ENCODE results near the gene ENO2.

The ENO2 gene

DNA sequence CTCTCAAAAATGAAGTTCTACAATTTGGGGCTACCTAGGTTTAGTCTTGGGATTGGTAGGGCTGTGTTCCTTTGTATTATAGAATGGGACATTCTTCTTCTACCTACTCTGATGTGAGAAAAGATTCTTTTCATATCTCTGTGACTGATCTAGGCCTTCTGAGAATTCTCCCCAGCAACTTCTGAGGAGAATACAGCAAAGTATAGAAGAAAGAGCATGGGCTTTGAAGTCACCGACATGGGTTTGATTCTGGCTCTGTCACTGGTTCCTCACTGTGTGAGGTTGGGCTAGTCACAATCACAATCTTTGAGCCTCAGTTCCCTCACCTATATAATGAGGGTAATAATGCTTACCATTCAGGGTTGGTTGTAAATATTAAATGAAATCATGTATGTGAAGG is 18.4 kb downstream of the ENO2 start:
- in situ Hi-C loops (cut with HindIII; ENCODE audit: low pct_ligation_motif_present, low sequenced_read_pairs), result no loop called here
- H3K27me3 ChIP-seq (replicated peaks), result no peaks in the 10 kb centered on the region
- H3K27ac ChIP-seq, result no peak overlapping the region
- DNase-seq, result no peak
- H3K4me3 ChIP-seq (ENCODE audit: low read depth, low read length), result no peak overlapping the region
- TF ChIP-seq, protein P1, sequence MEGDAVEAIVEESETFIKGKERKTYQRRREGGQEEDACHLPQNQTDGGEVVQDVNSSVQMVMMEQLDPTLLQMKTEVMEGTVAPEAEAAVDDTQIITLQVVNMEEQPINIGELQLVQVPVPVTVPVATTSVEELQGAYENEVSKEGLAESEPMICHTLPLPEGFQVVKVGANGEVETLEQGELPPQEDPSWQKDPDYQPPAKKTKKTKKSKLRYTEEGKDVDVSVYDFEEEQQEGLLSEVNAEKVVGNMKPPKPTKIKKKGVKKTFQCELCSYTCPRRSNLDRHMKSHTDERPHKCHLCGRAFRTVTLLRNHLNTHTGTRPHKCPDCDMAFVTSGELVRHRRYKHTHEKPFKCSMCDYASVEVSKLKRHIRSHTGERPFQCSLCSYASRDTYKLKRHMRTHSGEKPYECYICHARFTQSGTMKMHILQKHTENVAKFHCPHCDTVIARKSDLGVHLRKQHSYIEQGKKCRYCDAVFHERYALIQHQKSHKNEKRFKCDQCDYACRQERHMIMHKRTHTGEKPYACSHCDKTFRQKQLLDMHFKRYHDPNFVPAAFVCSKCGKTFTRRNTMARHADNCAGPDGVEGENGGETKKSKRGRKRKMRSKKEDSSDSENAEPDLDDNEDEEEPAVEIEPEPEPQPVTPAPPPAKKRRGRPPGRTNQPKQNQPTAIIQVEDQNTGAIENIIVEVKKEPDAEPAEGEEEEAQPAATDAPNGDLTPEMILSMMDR (IDR thresholded peaks at IDR 0.05; ENCODE audit: low read depth, low read length, missing control alignments), result no peak
- H3K36me3 ChIP-seq (replicated peaks), result peaks cover 27% of the 10 kb centered on the region

DNA sequence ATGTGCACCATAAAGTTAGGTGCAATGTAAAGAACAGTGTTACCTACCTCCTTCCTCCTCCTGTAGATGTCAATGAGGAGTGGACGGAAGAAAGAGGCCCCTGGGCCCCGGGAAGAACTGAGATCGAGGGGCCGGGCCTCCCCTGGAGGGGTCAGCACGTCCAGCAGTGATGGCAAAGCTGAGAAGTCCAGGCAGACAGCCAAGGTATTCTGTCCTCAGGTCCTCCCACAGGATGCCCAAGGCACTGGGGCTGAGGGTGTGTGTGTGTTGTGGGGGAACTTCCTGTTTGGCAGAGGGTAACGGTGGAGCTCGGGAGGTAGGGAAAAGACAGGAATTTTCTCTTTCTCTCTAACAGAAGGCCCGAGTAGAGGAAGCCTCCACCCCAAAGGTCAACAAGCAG is 19.7 kb downstream of the ENO2 start:
- Histone ChIP-seq H3K27ac (no peak overlapping the region), H3K27me3 (replicated peaks) (no peaks in the 10 kb centered on the region), H3K4me3 (ENCODE audit: low read depth, low read length) (no peak overlapping the region), H3K36me3 (replicated peaks) (peaks cover 35% of the 10 kb centered on the region)
- TF ChIP-seq, protein P1 (IDR thresholded peaks at IDR 0.05; ENCODE audit: low read depth, low read length, missing control alignments), result no peak
- no peak for DNase-seq
- in situ Hi-C loops (cut with HindIII; ENCODE audit: low pct_ligation_motif_present, low sequenced_read_pairs), result no loop called here

DNA sequence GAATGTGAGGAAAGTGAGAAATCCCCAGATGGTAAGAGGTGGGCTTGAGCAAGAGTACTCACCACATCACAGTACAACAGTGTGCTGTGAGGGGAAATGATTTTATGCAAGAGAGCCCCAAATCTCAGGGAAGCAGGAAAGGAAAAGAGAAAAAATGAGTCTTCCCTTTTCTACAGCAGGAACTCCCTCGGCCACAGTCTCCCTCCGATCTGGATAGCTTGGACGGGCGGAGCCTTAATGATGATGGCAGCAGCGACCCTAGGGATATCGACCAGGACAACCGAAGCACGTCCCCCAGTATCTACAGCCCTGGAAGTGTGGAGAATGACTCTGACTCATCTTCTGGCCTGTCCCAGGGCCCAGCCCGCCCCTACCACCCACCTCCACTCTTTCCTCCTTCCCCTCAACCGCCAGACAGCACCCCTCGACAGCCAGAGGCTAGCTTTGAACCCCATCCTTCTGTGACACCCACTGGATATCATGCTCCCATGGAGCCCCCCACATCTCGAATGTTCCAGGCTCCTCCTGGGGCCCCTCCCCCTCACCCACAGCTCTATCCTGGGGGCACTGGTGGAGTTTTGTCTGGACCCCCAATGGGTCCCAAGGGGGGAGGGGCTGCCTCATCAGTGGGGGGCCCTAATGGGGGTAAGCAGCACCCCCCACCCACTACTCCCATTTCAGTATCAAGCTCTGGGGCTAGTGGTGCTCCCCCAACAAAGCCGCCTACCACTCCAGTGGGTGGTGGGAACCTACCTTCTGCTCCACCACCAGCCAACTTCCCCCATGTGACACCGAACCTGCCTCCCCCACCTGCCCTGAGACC is 21.2 kb downstream of the ENO2 start:
- Histone ChIP-seq H3K4me3 (ENCODE audit: low read depth, low read length) (no peak overlapping the region), H3K27ac (no peak overlapping the region), H3K27me3 (replicated peaks) (no peaks in the 10 kb centered on the region), H3K36me3 (replicated peaks) (peaks cover 39% of the 10 kb centered on the region)
- in situ Hi-C loops (cut with HindIII; ENCODE audit: low pct_ligation_motif_present, low sequenced_read_pairs), result no loop called here
- TF ChIP-seq, protein P1 (IDR thresholded peaks at IDR 0.05; ENCODE audit: low read depth, low read length, missing control alignments), result no peak
- no peak for DNase-seq

DNA sequence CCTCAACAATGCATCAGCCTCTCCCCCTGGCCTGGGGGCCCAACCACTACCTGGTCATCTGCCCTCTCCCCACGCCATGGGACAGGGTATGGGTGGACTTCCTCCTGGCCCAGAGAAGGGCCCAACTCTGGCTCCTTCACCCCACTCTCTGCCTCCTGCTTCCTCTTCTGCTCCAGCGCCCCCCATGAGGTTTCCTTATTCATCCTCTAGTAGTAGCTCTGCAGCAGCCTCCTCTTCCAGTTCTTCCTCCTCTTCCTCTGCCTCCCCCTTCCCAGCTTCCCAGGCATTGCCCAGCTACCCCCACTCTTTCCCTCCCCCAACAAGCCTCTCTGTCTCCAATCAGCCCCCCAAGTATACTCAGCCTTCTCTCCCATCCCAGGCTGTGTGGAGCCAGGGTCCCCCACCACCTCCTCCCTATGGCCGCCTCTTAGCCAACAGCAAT is 21.8 kb downstream of the ENO2 start:
- Histone ChIP-seq H3K36me3 (replicated peaks) (peaks cover 41% of the 10 kb centered on the region), H3K4me3 (ENCODE audit: low read depth, low read length) (no peak overlapping the region), H3K27ac (no peak overlapping the region), H3K27me3 (replicated peaks) (no peaks in the 10 kb centered on the region)
- no peak for DNase-seq
- TF ChIP-seq, protein P1 (IDR thresholded peaks at IDR 0.05; ENCODE audit: low read depth, low read length, missing control alignments), result no peak
- in situ Hi-C loops (cut with HindIII; ENCODE audit: low pct_ligation_motif_present, low sequenced_read_pairs), result no loop called here

DNA sequence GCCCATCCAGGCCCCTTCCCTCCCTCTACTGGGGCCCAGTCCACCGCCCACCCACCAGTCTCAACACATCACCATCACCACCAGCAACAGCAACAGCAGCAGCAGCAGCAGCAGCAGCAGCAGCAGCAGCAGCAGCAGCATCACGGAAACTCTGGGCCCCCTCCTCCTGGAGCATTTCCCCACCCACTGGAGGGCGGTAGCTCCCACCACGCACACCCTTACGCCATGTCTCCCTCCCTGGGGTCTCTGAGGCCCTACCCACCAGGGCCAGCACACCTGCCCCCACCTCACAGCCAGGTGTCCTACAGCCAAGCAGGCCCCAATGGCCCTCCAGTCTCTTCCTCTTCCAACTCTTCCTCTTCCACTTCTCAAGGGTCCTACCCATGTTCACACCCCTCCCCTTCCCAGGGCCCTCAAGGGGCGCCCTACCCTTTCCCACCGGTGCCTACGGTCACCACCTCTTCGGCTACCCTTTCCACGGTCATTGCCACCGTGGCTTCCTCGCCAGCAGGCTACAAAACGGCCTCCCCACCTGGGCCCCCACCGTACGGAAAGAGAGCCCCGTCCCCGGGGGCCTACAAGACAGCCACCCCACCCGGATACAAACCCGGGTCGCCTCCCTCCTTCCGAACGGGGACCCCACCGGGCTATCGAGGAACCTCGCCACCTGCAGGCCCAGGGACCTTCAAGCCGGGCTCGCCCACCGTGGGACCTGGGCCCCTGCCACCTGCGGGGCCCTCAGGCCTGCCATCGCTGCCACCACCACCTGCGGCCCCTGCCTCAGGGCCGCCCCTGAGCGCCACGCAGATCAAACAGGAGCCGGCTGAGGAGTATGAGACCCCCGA is 22.5 kb downstream of the ENO2 start:
- Histone ChIP-seq H3K27me3 (replicated peaks) (no peaks in the 10 kb centered on the region), H3K27ac (no peak overlapping the region), H3K4me3 (ENCODE audit: low read depth, low read length) (peak overlapping the region; percentile 66), H3K36me3 (replicated peaks) (peaks cover 42% of the 10 kb centered on the region)
- DNase-seq, result no peak
- TF ChIP-seq, protein P1 (IDR thresholded peaks at IDR 0.05; ENCODE audit: low read depth, low read length, missing control alignments), result no peak
- in situ Hi-C loops (cut with HindIII; ENCODE audit: low pct_ligation_motif_present, low sequenced_read_pairs), result no loop called here
